Stimulated activated CD4-positive, alpha-beta T cell treated with anti-CD3 and anti-CD28 coated beads, TNF-alpha, amount 100 ng/mL, for 48 hours (primary cell): ENCODE measurements around the gene FLNC.

Source experiments
- DNase-seq, 3 donors: peaks; one replicate each; pipeline ENCODE4 v3.0.0-alpha.2; 2020; ENCODE audit warnings: low read depth in 3 of 3

The FLNC gene

GRCh38 chr7:128891110-128891941 lies 61.1 kb downstream of the FLNC start:
- no peak for DNase-seq

DNA sequence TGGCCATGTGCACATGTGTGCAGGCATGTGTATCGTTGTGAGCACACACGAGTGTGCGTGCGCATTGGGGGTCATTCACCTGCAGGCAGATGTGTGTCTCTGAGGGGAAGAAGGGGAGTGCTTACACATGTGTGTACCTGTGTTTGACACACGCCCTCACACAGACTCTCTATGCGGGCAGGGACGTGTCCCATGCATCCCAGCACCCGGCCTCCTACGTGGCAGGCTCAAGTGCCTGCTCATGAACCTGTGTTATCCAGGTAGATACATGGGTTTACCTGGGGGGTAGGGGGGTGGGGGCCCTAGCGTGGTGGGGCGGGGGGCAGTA lies 61.7 kb downstream of the FLNC start:
- no peak for DNase-seq

- DNase-seq, result no peak
These were observed 62.5 kb downstream of the FLNC start for GRCh38 chr7:128892521-128893250.

DNA sequence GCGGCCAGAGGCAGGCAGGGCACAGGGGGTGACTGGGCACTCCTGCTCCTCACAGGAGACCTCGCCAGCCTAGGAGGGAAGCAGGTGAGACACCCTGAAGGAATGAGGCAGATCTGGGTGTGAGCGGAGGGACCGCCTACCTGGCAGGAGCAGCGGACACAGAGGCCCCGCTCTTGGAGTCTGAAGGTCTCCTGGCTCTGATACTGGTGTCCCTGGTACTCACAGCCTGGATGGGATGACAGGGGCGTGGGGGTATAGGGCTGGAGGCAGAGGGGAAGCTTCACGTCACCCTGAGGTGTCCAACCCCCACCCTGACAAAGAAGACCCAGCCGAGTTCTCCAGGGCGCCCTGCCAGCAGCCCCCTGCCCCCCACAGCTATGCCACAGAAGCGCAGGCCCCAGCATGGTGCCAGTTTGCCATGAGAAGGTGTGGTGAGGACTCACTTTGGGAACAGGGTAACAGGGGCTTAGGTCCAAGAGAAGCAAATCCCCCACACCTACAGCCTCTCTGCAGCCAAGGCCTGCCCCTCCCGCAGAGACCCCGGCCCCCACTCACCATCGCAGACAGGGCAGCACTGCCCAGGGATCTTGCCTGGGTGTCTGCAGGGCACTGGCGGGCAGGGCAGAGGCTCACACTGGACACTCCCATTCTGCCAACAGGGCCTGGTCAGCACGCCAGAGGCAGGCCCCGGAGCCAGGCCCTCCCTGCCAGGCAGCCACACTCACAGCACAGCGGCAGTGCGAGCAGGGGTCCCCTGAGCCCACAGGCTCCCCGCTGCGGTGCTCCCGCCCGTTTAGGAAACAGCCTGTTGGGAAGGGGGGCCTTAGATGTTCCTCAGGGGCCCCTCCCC lies 63.3 kb downstream of the FLNC start:
- no peak for DNase-seq

- no peak for DNase-seq
These were observed 63.9 kb downstream of the FLNC start for GRCh38 chr7:128894101-128894440.

DNA sequence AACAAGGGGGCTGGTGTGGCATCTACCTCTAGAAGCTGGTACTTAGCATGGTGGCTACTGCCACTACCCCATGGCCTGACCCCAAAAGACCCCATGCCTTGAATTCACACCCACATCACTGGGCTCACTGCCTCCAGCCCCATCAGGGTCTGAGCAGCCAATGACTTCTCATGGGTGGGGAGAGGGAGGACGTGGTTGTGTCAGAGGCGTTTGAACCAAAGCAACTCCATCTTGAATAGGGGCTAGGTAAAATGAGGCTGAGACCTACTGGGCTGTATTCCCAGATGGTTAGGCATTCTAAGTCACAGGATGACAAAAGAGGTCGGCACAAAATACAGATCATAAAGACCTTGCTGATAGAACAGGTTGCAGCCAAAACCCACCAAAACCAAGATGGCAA lies 65.1 kb downstream of the FLNC start:
- DNase-seq, result no peak

- no peak for DNase-seq
These were observed 69.2 kb downstream of the FLNC start for GRCh38 chr7:128899392-128899791.

DNA sequence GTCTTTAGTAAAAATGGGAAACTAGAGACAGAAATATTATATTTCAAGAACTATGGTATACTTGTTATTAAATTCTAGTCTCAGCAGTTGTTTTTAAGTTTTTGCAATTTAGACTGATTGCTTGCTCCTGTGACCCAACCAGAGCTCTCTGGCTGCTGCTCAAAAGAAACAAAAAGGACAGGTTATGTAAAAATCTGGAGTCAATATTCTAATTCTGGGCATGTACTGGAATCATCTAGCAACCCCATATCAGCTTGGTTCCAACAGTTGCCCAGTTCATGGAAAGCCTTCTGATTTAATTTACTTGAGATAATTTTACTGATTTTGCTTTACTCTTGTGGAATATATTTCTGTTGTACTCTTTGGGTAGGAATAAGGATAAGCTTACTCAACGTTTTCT lies 70.0 kb downstream of the FLNC start:
- no peak for DNase-seq

DNA sequence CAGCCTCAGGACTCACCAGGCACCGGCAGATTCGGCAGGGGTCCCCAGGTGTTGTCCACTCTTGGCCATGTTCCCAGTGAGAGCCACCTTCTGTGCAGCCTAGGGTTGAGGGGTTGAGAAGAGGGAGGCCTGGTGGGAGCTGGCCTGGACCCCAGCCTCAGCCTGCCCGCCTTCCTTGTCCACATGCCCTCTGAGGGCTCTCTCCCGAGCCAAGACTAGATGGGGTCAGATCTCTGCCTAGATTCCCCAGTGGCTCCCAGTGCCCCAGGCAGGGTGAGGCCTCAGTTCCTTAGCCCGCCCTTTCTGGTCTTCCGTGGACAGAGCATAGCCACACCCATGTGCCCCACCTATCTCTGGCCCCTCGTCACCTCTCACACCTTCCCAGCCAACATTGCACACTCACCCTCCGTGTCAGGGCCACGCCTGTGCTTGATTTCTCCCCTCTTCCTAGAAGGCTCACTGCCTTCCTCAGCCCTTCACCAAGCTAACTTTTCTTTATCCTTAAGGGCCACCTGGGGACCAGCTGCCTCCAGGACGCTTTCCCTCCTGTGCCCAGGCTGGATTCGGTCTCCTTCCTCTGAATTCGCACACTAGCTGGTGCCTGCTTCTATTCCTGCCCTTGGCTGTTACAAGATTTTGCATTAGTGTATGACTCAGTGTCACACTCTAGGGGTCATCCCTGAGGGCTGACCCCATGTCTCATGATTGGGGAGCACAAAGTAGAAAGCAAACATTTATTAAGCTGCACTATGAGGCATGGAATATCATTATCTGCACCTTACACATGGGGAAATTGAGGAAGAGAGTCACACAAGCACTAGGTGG lies 72.8 kb downstream of the FLNC start:
- DNase-seq, result no peak

DNA sequence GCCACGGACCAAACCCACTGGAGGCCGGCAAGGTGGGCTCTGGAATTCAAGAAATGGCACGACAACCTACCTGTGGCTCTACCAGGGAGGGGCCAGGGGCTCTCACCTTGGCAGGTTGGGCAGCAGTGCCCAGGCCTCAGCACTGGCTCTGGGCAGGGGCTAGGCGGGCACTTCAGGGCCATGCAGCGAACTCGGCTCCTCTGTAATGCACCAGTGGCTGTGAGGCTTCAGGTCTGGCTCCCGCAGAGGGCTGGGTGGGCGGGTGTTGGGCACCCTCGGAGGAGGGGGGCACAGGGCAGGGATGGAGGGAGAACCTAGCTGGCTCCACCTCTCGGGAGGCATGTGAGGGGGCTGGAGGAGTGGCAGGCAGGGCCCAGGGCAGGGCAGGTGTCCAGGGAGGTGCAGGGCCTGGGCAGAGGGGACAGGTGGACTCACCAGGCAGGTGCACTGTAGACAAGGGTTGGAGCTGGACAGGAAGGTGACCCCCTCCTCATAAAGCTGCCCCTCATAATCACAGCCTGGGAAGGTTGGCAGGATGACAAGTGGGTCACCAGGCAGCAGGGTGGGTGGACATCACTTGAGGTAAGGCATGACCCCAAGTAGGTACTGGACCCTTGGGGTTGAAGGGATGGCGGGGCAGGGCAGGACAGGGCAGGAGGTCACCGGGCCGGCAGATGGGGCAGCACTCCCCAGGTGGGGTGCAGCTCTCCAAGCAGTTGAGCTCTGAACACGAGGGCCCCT lies 73.6 kb downstream of the FLNC start:
- DNase-seq, result no peak

DNA sequence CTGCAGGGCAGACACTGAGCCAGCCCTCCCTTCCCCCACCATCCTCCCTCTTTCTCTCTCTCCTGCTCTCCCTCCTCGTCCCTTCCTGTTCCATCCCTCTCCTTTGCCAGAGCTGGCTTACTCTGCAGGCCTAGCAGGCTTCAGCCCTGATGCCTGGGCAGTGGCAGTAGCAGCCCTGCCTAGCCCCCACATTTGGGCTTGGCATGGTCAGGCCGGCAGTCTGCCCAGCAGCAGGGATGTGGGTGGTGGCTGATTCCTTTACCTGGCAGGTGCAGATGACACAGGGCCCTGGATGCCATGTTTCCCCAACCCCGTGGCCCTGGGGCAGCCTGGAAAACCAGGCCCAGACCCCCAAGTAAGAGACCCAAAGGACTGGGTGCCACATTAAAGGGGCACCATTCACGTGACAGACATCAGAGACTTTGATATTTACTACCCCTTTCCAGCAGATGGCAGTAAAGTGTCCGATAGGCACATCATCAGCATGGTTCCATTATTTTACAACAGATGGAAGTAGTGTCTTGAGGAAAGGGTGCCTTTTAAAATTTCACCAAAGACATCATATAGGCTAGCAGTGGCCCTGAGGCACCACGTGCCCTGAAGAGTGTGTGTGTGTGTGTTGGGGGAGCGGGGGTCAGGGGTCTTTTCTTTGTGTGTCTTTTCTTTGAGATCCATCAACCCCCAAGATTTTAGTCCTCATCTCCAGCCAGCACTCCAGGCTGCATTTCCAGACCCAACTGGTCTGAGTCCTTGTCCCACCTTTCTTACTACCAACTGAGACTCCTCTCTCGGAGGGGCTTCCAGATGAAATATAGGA lies 74.4 kb downstream of the FLNC start:
- DNase-seq, result no peak

DNA sequence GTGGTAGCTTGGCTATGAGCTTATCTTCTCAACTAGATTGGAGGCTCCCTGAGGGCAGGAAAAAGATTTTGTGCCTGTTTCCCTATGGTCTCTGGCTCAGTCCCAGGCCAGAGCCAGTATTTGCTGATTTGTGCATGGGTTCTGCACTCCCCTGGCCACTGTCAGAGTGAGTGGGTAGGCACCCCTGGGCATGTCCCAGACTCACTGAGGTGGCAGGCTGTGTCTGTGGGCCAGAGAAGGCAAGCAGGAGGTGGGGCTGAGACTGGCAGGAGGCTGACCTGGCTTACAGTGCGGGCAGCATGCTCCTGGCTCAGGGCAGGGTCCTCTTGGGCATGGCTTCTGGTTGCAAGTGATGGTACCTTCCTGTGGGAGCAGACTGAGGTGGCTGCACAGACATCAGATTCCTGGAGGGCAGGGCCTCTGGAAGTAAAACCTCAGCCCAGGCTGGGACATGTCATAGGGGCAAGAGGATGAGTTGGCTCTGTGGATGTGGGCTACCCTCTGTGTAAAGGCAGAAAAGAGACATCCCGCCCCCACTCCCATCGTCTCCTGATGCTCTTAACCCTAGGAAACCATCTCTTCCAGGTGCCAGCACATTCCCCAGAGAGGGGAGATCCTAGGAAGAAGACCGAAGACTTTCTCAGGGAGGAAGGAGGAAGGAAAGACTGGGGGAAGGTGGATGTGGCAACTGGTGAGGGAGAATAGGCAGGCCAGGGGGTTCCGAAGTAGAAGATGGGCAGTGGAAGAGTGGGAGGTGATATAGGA lies 76.0 kb downstream of the FLNC start:
- DNase-seq, result no peak

GRCh38 chr7:128906766-128907559 lies 76.8 kb downstream of the FLNC start:
- no peak for DNase-seq
